ENCODE data around the gene ZNF593OS.

The ZNF593OS gene

GRCh38 chr1:26184086-26184485, 12.5 kb upstream of the ZNF593OS start:
- DNase-seq (ENCODE audit: low read depth): no peak

- no peak for DNase-seq (ENCODE audit: low read depth)
Observed at GRCh38 chr1:26182383-26182696, 10.7 kb upstream of the ZNF593OS start.

- DNase-seq (ENCODE audit: low read depth): no peak
Observed at GRCh38 chr1:26181586-26182382, 10.2 kb upstream of the ZNF593OS start.

DNA sequence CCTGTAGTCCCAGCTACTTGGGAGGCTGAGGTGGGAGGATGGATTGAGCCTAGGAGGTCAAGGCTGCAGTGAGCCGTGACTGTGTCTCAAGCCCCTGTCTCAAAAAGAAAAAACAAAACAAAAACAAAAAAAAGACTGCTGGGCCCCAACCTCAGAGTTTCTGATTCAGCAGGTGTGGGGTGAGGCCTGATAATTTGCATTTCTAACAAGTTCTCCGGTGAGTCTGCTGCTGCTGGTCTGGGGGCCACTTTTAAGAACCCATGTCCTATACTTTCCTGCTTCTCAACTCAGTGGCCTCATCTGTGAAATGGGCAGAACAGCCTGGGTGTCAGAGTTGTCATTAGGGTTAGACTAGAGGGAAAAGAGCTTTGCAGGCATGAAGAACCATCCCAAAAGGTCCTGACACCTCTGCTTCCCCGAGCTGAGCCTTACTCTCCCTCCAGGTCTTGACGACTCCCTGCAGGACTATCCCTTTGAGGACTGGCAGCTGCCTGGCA, 8.4 kb upstream of the ZNF593OS start:
- DNase-seq (ENCODE audit: low read depth): no peak

- no peak for DNase-seq (ENCODE audit: low read depth)
Observed at GRCh38 chr1:26177182-26177684, 5.6 kb upstream of the ZNF593OS start, which contains the start of gene CNKSR1. Gene CNKSR1, plus strand, starts transcription at chr1:26177491. Its CDS starts 57 bp downstream, at chr1:26177548.

DNA sequence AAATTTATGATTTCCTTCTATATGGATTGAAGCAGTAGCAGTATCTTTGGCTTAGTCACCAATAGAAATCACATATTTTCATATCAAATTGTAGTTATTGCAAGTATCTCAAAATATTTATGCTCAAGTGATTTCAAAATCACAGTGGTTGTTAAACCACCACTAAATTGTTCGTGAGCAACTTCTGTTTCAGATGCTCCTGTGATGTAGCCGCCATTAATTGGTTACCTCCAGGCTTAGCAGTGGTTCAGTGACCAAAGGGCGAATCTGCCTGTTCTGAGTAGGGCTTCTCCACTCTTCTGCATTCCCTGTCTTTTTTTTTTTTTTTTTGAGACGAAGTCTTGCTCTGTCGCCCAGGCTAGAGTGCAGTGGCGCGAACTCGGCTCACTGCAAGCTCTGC, 3.7 kb upstream of the ZNF593OS start:
- no peak for DNase-seq (ENCODE audit: low read depth)

DNA sequence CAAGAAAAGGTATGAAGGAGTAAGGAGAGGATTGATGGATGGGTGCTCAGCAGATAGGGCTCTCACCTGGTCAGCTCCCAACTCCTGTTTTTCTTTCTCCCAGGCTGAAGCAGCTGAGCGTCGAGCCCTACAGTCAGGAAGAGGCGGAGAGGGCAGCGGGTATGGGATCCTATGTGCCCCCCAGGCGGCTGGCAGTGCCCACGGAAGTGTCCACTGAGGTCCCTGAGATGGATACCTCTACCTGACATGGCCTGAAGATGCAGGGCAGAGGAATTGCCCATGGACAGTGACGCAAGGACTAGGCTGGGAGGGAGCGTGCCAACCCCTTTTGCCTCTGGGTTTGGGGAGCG, 1.2 kb downstream of the ZNF593OS start:
- DNase-seq (ENCODE audit: low read depth): no peak

GRCh38 chr1:26169669-26170471, 1.8 kb downstream of the ZNF593OS start, which contains the start of gene ZNF593:
Gene ZNF593, plus strand, starts transcription at chr1:26169908. Its CDS starts 76 bp downstream, at chr1:26169984.
- peak; percentile 91 for DNase-seq (ENCODE audit: low read depth)

DNA sequence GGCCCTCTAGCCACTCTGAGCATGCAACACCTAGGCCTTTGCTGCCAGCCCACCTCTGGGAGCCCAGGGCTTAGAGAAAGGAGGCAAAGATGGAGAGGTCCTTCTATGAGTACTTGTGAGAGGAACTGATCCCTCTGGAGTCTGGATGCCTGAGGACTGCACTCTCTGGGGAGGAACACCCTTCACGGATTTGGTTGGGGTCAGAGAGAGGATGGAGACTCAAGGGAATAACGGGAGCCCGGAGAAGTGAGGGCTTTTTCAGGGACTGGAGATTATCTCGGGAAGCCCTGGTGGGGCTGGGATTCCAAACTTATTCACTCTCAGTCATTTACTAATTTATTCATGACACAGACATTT, 2.5 kb downstream of the ZNF593OS start:
- DNase-seq (ENCODE audit: low read depth): no peak

- DNase-seq (ENCODE audit: low read depth): no peak
Observed at GRCh38 chr1:26168410-26169197, 3.0 kb downstream of the ZNF593OS start, which contains the start of gene C1orf232. Gene C1orf232, minus strand, starts transcription at chr1:26168963. Its CDS starts 464 bp downstream, at chr1:26168499.

DNA sequence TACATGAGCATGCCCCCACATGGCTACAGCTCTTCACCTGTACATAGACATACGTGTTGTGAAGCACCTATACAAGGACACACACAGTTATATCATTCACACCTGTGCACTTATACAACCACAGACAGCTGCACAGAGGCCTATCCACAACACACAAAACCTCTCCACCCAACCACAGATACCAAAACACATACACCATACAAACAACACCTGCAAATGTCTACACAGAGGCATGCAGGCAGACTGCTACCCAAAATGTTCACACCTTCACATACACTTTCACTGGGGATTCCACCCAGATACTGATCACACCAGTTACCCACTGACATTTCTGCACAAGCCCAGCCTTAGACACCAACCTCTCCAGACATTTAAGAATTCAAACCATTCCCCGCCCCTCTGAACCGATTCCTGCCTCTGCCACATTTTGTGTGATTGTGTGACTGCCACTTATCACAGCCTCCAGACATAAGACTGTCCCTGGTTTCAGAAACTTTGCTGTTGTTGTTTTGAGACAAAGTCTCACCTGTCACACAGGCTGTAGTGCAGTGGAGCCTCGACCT, 4.8 kb downstream of the ZNF593OS start:
- no peak for DNase-seq (ENCODE audit: low read depth)

GRCh38 chr1:26164861-26165842, 6.5 kb downstream of the ZNF593OS start:
- no peak for DNase-seq (ENCODE audit: low read depth)

- peak; percentile 51 for DNase-seq (ENCODE audit: low read depth)
Observed at GRCh38 chr1:26164036-26164860, 7.4 kb downstream of the ZNF593OS start.

- no peak for DNase-seq (ENCODE audit: low read depth)
Observed at GRCh38 chr1:26163684-26164035, 8.0 kb downstream of the ZNF593OS start.

DNA sequence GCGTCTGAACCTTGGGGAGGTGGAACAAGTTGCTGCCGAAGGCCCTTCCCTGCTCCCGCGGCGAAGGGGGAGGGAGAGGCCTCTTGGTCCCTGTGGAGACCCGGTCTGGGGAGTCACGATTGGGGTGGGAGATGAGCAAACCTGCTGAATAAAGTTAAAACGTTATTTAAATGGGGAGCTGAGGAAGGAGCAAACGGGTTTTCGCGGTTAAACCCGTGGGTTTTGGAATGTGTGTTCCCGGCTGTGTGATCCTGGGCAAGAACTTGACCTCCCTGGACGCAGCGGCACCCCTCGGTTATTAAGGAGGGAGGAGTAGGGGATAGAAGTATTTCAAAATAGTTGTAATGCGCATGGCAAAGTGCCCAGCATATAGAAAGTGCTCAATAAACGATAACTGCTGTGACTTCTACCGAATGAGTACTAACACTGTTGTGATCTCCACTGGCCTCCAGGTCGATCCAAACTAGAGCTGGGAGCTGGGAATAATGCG, 9.4 kb downstream of the ZNF593OS start:
- DNase-seq (ENCODE audit: low read depth): no peak

- peak; percentile 41 for DNase-seq (ENCODE audit: low read depth)
Observed at GRCh38 chr1:26161415-26162219, 10.0 kb downstream of the ZNF593OS start.

DNA sequence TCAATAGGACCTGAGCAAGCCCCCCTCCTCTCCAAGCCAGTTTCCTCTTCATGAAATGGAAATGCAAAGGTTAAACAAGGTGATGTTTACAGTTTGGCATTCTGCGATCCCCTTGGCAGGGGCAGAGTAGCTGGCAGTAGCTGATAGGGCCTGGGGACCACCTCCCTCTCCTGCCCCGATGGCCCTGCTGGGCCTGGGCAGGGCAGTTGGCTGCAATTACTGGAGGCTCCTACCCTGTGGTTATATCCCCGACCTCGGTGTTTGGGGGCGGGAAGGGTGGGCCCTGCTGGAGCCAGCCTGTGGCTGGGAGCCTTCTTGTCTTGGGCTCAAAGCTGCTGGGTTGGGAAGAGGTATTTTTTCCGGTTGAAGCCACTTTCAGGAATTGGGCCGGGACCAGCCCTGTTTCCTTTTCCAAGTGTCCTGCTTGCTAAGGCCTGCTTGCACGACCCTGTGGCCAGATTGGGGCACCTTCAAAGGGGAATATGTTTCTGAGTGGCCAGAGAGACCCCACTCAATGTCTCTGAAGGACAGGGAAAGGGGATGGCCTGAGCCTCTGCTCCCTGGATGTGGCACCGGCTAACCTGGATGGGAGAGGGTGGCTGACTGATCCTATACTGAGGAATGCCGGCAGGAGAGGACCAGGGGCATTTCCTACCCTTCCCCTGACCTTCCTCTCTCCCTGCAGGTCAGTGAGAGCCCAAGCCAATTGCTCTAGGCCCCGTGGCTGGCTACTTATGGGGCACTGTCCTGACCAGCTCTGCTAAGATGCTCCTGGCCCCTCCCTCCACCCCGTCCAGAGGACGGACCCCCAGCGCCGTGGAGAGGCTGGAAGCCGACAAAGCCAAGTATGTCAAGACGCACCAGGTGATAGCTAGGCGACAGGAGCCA, 10.9 kb downstream of the ZNF593OS start:
- DNase-seq (ENCODE audit: low read depth): no peak

- DNase-seq (ENCODE audit: low read depth): no peak
Observed at GRCh38 chr1:26159743-26160039, 11.9 kb downstream of the ZNF593OS start.
